Cardiac muscle cell (in vitro differentiated cells and primary cell): ENCODE data around the gene NUBP2. TPM values are rescaled to one million over a fixed set of nuclear protein-coding genes. Genes with fewer than 3 reads are reported as not detected.

ENCODE experiments used
- DNase-seq, 2 donors: peaks; one replicate each; pipeline versions ENCODE4 v3.0.0 to v3.0.0-alpha.2; 2010 to 2017; ENCODE audit warnings: low read depth in 1 of 2, low spot score in 1 of 2
- H3K27ac ChIP-seq: fragments of 200-600 bp; sonication (generic); 2 replicates; pipeline ENCODE4 v1.5.1; 2016
- H3K27me3 ChIP-seq: fragments of 200-600 bp; sonication (generic); 2 replicates; pipeline ENCODE4 v1.6.0; 2016; ENCODE audit warnings: control low read depth
- H3K36me3 ChIP-seq: fragments of 200-600 bp; sonication (generic); 2 replicates; pipeline ENCODE4 v1.5.1; 2016; ENCODE audit warnings: control low read depth
- H3K4me1 ChIP-seq: fragments of 200-600 bp; sonication (generic); 2 replicates; pipeline ENCODE4 v1.8.1; 2017; ENCODE audit warnings: low read depth, mild to moderate bottlenecking, mixed run types
- H3K4me3 ChIP-seq: fragments of 200-600 bp; sonication (generic); 2 replicates; pipeline ENCODE4 v1.5.1; 2016; ENCODE audit warnings: mild to moderate bottlenecking
- H3K9me3 ChIP-seq: fragments of 200-600 bp; sonication (generic); 2 replicates; pipeline ENCODE4 v1.5.1; 2017; ENCODE audit warnings: low read depth, mild to moderate bottlenecking, control low read depth
- CTCF ChIP-seq: IDR thresholded peaks from 2 replicates; pipeline ENCODE4 v1.5.1; 2012; ENCODE audit warnings: low read depth, mild to moderate bottlenecking, low read length
- polyA plus RNA-seq: library from polyadenylated mRNA; unstranded; fragments of >200 nt; fragmentation: Nextera tagmentation; extraction: Ambion mirVana; gene quantifications from 2 replicates; pipeline ENCODE4 v1.2.1, GENCODE V29; 2016
- total RNA-seq: library from RNA; depleted of rRNA; stranded (reverse); fragments of >200 nt; gene quantifications from 2 replicates; pipeline ENCODE4 v1.2.3, GENCODE V29; 2016

Gene NUBP2
- total and polyA plus RNA-seq, 2 experiments from 2014 or later, result 138 to 151 TPM

- no peaks in the 10 kb centered on the region for H3K4me1 ChIP-seq
- H3K36me3 ChIP-seq, result peaks cover 6% of the 10 kb centered on the region
- no peak overlapping the region for H3K4me3 ChIP-seq
- no peak overlapping the region for H3K27ac ChIP-seq
- no peak for DNase-seq
- H3K27me3 ChIP-seq, result no peaks in the 10 kb centered on the region
- TF ChIP-seq CTCF, result no peak
- no peaks in the 10 kb centered on the region for H3K9me3 ChIP-seq
Observed at GRCh38 chr16:1810106-1810505, 27.3 kb downstream of the NUBP2 start.

- peaks cover 10% of the 10 kb centered on the region for H3K36me3 ChIP-seq
- H3K27me3 ChIP-seq, result no peaks in the 10 kb centered on the region
- H3K27ac ChIP-seq, result no peak overlapping the region
- no peaks in the 10 kb centered on the region for H3K4me1 ChIP-seq
- DNase-seq, result no peak
- H3K4me3 ChIP-seq, result no peak overlapping the region
- H3K9me3 ChIP-seq, result no peaks in the 10 kb centered on the region
- TF ChIP-seq CTCF, result no peak
Observed at GRCh38 chr16:1810536-1810935, 27.8 kb downstream of the NUBP2 start.

- Histone ChIP-seq H3K36me3 (peaks cover 19% of the 10 kb centered on the region), H3K9me3 (no peaks in the 10 kb centered on the region), H3K4me3 (no peak overlapping the region), H3K27ac (no peak overlapping the region), H3K4me1 (no peaks in the 10 kb centered on the region), H3K27me3 (no peaks in the 10 kb centered on the region)
- TF ChIP-seq CTCF, result peak; percentile 67
- peak; percentile 58 to 92 for DNase-seq
Observed at GRCh38 chr16:1812732-1813163, 30.0 kb downstream of the NUBP2 start.

GRCh38 chr16:1815461-1815860 is 32.7 kb downstream of the NUBP2 start:
- no peaks in the 10 kb centered on the region for H3K9me3 ChIP-seq
- DNase-seq, result no peak
- no peaks in the 10 kb centered on the region for H3K27me3 ChIP-seq
- no peak overlapping the region for H3K27ac ChIP-seq
- no peak overlapping the region for H3K4me3 ChIP-seq
- H3K4me1 ChIP-seq, result no peaks in the 10 kb centered on the region
- TF ChIP-seq CTCF, result no peak
- H3K36me3 ChIP-seq, result peaks cover 20% of the 10 kb centered on the region

DNA sequence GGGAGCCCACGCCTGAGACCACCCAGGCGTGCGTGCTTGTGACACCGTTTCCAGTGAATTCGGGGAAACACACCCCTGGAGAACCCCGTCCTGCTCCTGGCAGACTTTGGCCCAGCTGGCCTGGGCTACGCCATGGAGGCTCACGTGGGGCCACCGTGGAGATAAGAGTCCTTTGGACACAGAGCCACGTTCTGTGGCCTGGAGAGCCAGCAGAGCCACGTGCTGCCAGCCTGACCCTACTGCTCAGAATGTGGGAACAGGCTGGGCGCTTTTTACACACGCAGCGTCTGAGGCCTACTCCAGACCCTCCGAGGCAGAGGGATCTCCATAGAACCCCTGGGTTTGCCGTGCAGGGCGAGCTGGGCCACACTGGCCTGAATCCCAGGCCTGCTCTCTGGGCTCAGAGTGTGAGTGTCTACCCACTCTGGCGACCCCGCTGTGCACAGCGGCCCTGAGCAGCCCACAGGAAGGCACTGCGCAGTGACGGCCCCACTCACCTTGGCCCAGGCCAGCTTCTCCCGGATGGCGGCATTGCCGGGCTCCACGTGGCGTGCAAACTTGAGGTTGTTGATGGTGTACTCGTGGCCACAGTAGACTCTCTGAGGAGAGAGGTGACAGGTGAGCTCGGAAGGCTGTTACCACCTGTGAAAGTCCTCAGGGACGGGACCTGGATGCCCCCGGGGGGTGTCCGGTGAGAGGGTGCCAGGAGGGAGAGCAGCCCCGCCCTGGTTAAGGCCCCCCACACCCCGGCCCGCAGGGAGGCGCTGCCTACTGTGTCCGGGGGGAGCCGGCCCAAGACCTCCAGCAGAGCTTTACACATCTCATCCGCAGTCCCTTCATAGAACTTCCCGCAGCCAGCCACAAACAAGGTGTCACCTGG is 33.9 kb downstream of the NUBP2 start:
- no peak overlapping the region for H3K4me3 ChIP-seq
- H3K4me1 ChIP-seq, result no peaks in the 10 kb centered on the region
- TF ChIP-seq CTCF, result no peak
- H3K9me3 ChIP-seq, result no peaks in the 10 kb centered on the region
- no peaks in the 10 kb centered on the region for H3K27me3 ChIP-seq
- DNase-seq, result no peak
- no peak overlapping the region for H3K27ac ChIP-seq
- peaks cover 20% of the 10 kb centered on the region for H3K36me3 ChIP-seq
